Activated CD4-positive, alpha-beta memory T cell treated with anti-CD3 and anti-CD28 coated beads, Interleukin-2, amount 10 ng/mL, durations not matched to agents 7 days and 5 days (primary cell): ENCODE results near the gene CHPF. TPM values are rescaled to one million over a fixed set of nuclear protein-coding genes. Genes with fewer than 3 reads are reported as not detected.

Experiments
- CTCF ChIA-PET: fragments of 350-600 bp; sonication (Branson Sonifier 250); formaldehyde crosslinking; loops from one replicate; lab custom pipeline; 2021; ENCODE audit warnings: antibody characterized with exemption, inconsistent platforms; lab: Charles Lee
- POLR2A ChIA-PET: fragments of 350-600 bp; sonication (Branson Sonifier 250); formaldehyde crosslinking; loops from one replicate; lab custom pipeline; 2021; ENCODE audit warnings: antibody characterized with exemption; lab: Charles Lee
- DNase-seq: peaks from one replicate; pipeline ENCODE4 v3.0.0-alpha.2; 2020
- H3K27ac Mint-ChIP-seq: one replicate; pipeline ENCODE4 v1.8.0; 2021; ENCODE audit warnings: mild to moderate bottlenecking, mixed read lengths
- H3K27me3 Mint-ChIP-seq: one replicate; pipeline ENCODE4 v1.8.0; 2021; ENCODE audit warnings: mixed read lengths
- H3K36me3 Mint-ChIP-seq: one replicate; pipeline ENCODE4 v1.8.0; 2021; ENCODE audit warnings: low read depth, mixed read lengths
- H3K4me1 Mint-ChIP-seq: one replicate; pipeline ENCODE4 v1.8.0; 2021; ENCODE audit warnings: mixed read lengths
- H3K4me3 Mint-ChIP-seq: one replicate; pipeline ENCODE4 v1.8.0; 2021; ENCODE audit warnings: mild to moderate bottlenecking, mixed read lengths
- H3K9me3 Mint-ChIP-seq: one replicate; pipeline ENCODE4 v1.8.0; 2021; ENCODE audit warnings: mixed read lengths
- total RNA-seq, 2 experiments: library from RNA; stranded (reverse); gene quantifications; one replicate each; pipeline ENCODE4 v1.2.3, GENCODE V29; 2021

The CHPF gene
- total RNA-seq, 2 experiments from 2014 or later: 14.5 to 14.9 TPM

- Mint-ChIP-seq H3K4me1 (peaks cover 48% of the 10 kb centered on the region), H3K27me3 (peaks cover 43% of the 10 kb centered on the region), H3K36me3 (peaks cover 13% of the 10 kb centered on the region), H3K4me3 (peak overlapping the region; percentile 95), H3K9me3 (no peaks in the 10 kb centered on the region), H3K27ac (peak overlapping the region; percentile 64)
- DNase-seq: no peak
- CTCF ChIA-PET: interaction anchor here (0.6 to 8.0 kb wide), 16 partner anchors 10 to 204 kb away, joined by 3 to 175 read pairs (median 4); partner anchors contain the start of gene DNPEP
- POLR2A ChIA-PET: interaction anchor here (0.6 to 2.4 kb wide), 9 partner anchors 9 to 245 kb away, joined by 3 to 10 read pairs (median 4); partner anchors contain the start of genes CHPF, DNPEP, TMEM198 and TUBA4A
Observed at GRCh38 chr2:219499058-219499307, 44.6 kb downstream of the CHPF start.

- POLR2A ChIA-PET: interaction anchor here (0.6 to 2.4 kb wide), 11 partner anchors 9 to 244 kb away, joined by 3 to 10 read pairs (median 4); partner anchors contain the start of genes CHPF, DNPEP, TMEM198 and TUBA4A
- CTCF ChIA-PET: interaction anchor here (0.6 to 8.0 kb wide), 17 partner anchors 10 to 204 kb away, joined by 3 to 175 read pairs (median 4); partner anchors contain the start of genes CHPF, DNPEP and TMEM198
- Mint-ChIP-seq H3K27me3 (peaks cover 47% of the 10 kb centered on the region), H3K27ac (peak within 1 kb of the TSS; percentile 64), H3K4me1 (peaks cover 48% of the 10 kb centered on the region), H3K9me3 (no peaks in the 10 kb centered on the region), H3K36me3 (peaks cover 9% of the 10 kb centered on the region), H3K4me3 (peak within 1 kb of the TSS; percentile 95)
- peak; percentile 97 for DNase-seq
Observed at GRCh38 chr2:219498280-219499057, 45.1 kb downstream of the CHPF start, which contains the start of gene GMPPA. TSS of gene GMPPA (plus strand) at chr2:219498891. CDS start at chr2:219499976, 1,085 bp downstream.

GRCh38 chr2:219497495-219498279 is 45.9 kb downstream of the CHPF start:
- Mint-ChIP-seq H3K27ac (no peak overlapping the region), H3K27me3 (peaks cover 52% of the 10 kb centered on the region), H3K4me1 (peaks cover 48% of the 10 kb centered on the region), H3K36me3 (peaks cover 9% of the 10 kb centered on the region), H3K4me3 (peak overlapping the region; percentile 95), H3K9me3 (no peaks in the 10 kb centered on the region)
- CTCF ChIA-PET: interaction anchor here (1.4 to 8.0 kb wide), 9 partner anchors 10 to 109 kb away, joined by 3 to 175 read pairs (median 15); partner anchors contain the start of genes CHPF, DNPEP and TMEM198
- POLR2A ChIA-PET: interaction anchor here (0.9 to 2.4 kb wide), 9 partner anchors 10 to 109 kb away, joined by 3 to 10 read pairs (median 4); partner anchors contain the start of genes CHPF, DNPEP and TMEM198
- peak; percentile 52 for DNase-seq

- no peaks in the 10 kb centered on the region for H3K9me3 Mint-ChIP-seq
- H3K4me3 Mint-ChIP-seq: peak overlapping the region; percentile 95
- H3K36me3 Mint-ChIP-seq: peaks cover 9% of the 10 kb centered on the region
- peaks cover 56% of the 10 kb centered on the region for H3K27me3 Mint-ChIP-seq
- no peak overlapping the region for H3K27ac Mint-ChIP-seq
- POLR2A ChIA-PET: interaction anchor here (1.2 to 2.4 kb wide), 3 partner anchors 33 to 109 kb away, joined by 4 to 8 read pairs (median 4); partner anchors contain the start of gene DNPEP
- CTCF ChIA-PET: interaction anchor here (1.4 to 8.0 kb wide), 6 partner anchors 12 to 109 kb away, joined by 3 to 175 read pairs (median 12); partner anchors contain the start of genes CHPF, DNPEP and TMEM198
- DNase-seq: no peak
- H3K4me1 Mint-ChIP-seq: peaks cover 48% of the 10 kb centered on the region
Observed at GRCh38 chr2:219496825-219497494, 46.6 kb downstream of the CHPF start.

- POLR2A ChIA-PET: interaction anchor here (1.1 to 1.2 kb wide), 2 partner anchors 33 to 34 kb away, joined by 3 to 4 read pairs; no protein-coding TSS in a partner anchor
- peak overlapping the region; percentile 41 for H3K4me3 Mint-ChIP-seq
- H3K27me3 Mint-ChIP-seq: peaks cover 56% of the 10 kb centered on the region
Observed at GRCh38 chr2:219496247-219496824, 47.3 kb downstream of the CHPF start.

GRCh38 chr2:219495531-219496122 is 48.0 kb downstream of the CHPF start:
- Mint-ChIP-seq H3K4me3 (no peak overlapping the region), H3K36me3 (peaks cover 5% of the 10 kb centered on the region), H3K9me3 (no peaks in the 10 kb centered on the region), H3K27me3 (peaks cover 56% of the 10 kb centered on the region), H3K27ac (no peak overlapping the region), H3K4me1 (peaks cover 39% of the 10 kb centered on the region)
- ChIA-PET CTCF (interaction anchor here (0.5 to 8.0 kb wide), 16 partner anchors 8 to 550 kb away, joined by 3 to 175 read pairs (median 6); partner anchors contain the start of gene DNPEP), POLR2A (interaction anchor here (1.1 kb wide), 1 partner anchor 34 kb away, joined by 3 read pairs; no protein-coding TSS in a partner anchor)
- peak; percentile 61 for DNase-seq

More at GRCh38 chr2:219496247-219496824, 47.3 kb downstream of the CHPF start:
- no peak overlapping the region for H3K27ac Mint-ChIP-seq
- peaks cover 43% of the 10 kb centered on the region for H3K4me1 Mint-ChIP-seq
- no peak for DNase-seq
- peaks cover 7% of the 10 kb centered on the region for H3K36me3 Mint-ChIP-seq
- CTCF ChIA-PET: interaction anchor here (1.2 to 8.0 kb wide), 10 partner anchors 11 to 108 kb away, joined by 3 to 175 read pairs (median 9); partner anchors contain the start of gene DNPEP
- no peaks in the 10 kb centered on the region for H3K9me3 Mint-ChIP-seq

- POLR2A ChIA-PET: interaction anchor here (1.1 kb wide), 1 partner anchor 35 kb away, joined by 3 read pairs; no protein-coding TSS in a partner anchor
- Mint-ChIP-seq H3K9me3 (no peaks in the 10 kb centered on the region), H3K27me3 (peaks cover 56% of the 10 kb centered on the region), H3K4me1 (peaks cover 33% of the 10 kb centered on the region), H3K4me3 (no peak overlapping the region), H3K27ac (no peak overlapping the region), H3K36me3 (peaks cover 5% of the 10 kb centered on the region)
- CTCF ChIA-PET: interaction anchor here (0.5 to 8.0 kb wide), 13 partner anchors 8 to 550 kb away, joined by 3 to 175 read pairs (median 6); no protein-coding TSS in a partner anchor
- DNase-seq: no peak
Observed at GRCh38 chr2:219494952-219495530, 48.6 kb downstream of the CHPF start.

- no peak for DNase-seq
- H3K4me1 Mint-ChIP-seq: peaks cover 15% of the 10 kb centered on the region
Observed at GRCh38 chr2:219493086-219493485, 50.5 kb downstream of the CHPF start.

GRCh38 chr2:219492575-219492974 is 51.0 kb downstream of the CHPF start:
- H3K27ac Mint-ChIP-seq: no peak overlapping the region
- no peak for DNase-seq
- H3K4me1 Mint-ChIP-seq: peaks cover 13% of the 10 kb centered on the region
- no peak overlapping the region for H3K4me3 Mint-ChIP-seq
- no peaks in the 10 kb centered on the region for H3K9me3 Mint-ChIP-seq
- H3K36me3 Mint-ChIP-seq: no peaks in the 10 kb centered on the region
- CTCF ChIA-PET: interaction anchor here (2.7 kb wide), 1 partner anchor 37 kb away, joined by 19 read pairs; no protein-coding TSS in a partner anchor
- POLR2A ChIA-PET: no interaction called here
- peaks cover 51% of the 10 kb centered on the region for H3K27me3 Mint-ChIP-seq

More at GRCh38 chr2:219493086-219493485, 50.5 kb downstream of the CHPF start:
- ChIA-PET POLR2A (interaction anchor here (1.4 kb wide), 1 partner anchor 57 kb away, joined by 3 read pairs; no protein-coding TSS in a partner anchor), CTCF (interaction anchor here (2.7 to 8.0 kb wide), 2 partner anchors 36 kb away, joined by 19 to 175 read pairs; no protein-coding TSS in a partner anchor)
- Mint-ChIP-seq H3K4me3 (no peak overlapping the region), H3K36me3 (no peaks in the 10 kb centered on the region), H3K9me3 (no peaks in the 10 kb centered on the region), H3K27ac (no peak overlapping the region), H3K27me3 (peaks cover 50% of the 10 kb centered on the region)

- ChIA-PET CTCF (interaction anchor here (0.8 to 2.7 kb wide), 2 partner anchors 18 to 38 kb away, joined by 3 to 19 read pairs; no protein-coding TSS in a partner anchor), POLR2A (no interaction called here)
- no peak for DNase-seq
- H3K4me3 Mint-ChIP-seq: no peak overlapping the region
- H3K9me3 Mint-ChIP-seq: no peaks in the 10 kb centered on the region
- H3K36me3 Mint-ChIP-seq: no peaks in the 10 kb centered on the region
- no peak overlapping the region for H3K27ac Mint-ChIP-seq
- H3K27me3 Mint-ChIP-seq: peaks cover 49% of the 10 kb centered on the region
- H3K4me1 Mint-ChIP-seq: peaks cover 6% of the 10 kb centered on the region
Observed at GRCh38 chr2:219491278-219491963, 52.2 kb downstream of the CHPF start.
